ENCODE results near the gene RNF17. TPM values are rescaled to one million over a fixed set of nuclear protein-coding genes. Genes with fewer than 3 reads are reported as not detected.
"Not testable (repeated sequence)": the region's sequence is repeated elsewhere in the genome, so short reads cannot be mapped to it uniquely, and the experiment has no call there.

The RNF17 gene
- total RNA-seq, 1 donor from 2014 or later, result not detected

DNA sequence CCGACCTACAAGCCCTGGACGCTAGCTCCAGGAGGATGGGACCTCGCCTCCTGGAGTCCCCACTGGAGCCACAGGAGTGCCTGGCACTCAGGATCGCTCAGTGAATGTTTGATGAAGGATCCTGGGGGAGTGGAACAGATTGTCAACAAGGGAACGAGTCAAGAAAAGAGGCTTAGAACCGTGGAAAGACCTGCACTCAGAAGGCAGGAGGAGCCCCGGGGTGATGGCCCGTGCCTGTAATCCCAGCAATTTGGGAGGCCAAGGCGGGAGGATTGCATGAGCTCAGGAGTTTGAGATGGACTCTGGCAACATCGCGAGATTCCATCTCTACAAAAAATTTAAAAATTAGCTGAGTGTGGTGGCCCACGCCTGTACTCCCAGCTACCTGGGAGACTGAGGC is 44.8 kb upstream of the RNF17 start:
- DNase-seq (ENCODE audit: low spot score), result no peak

DNA sequence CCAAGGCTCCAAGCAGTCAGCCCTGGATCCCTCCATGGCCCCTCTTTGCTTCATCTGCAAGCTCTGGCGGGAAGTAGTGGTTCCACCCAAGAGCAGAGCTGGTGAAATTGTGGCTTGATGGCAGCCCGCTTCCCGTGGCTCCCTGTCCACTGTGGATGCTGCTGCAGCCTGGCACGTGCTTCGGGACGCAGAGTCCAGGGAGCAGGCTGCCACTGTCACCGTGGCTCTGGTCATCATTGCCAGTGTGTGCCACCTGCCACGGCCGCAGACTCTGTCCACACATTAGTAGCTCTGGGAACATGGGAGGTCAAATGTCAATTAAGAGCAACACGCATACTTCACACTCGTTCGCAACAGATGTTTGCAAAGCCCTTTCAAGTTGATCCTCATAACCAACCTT is 40.8 kb upstream of the RNF17 start:
- Mint-ChIP-seq H3K27me3 (ENCODE audit: unreplicated experiment) (peaks cover 2% of the 10 kb centered on the region), H3K27ac (ENCODE audit: unreplicated experiment) (no peak overlapping the region), H3K9me3 (ENCODE audit: unreplicated experiment) (no peaks in the 10 kb centered on the region), H3K4me3 (ENCODE audit: unreplicated experiment) (no peak overlapping the region), H3K36me3 (ENCODE audit: low read depth, unreplicated experiment) (no peaks in the 10 kb centered on the region), H3K4me1 (ENCODE audit: unreplicated experiment) (no peaks in the 10 kb centered on the region)
- TF ChIP-seq CTCF (IDR thresholded peaks at IDR 0.05; ENCODE audit: unreplicated experiment), result no peak
- no peak for DNase-seq (ENCODE audit: low spot score)

More for the DNA sequence above, 44.8 kb upstream of the RNF17 start:
- Mint-ChIP-seq H3K9me3 (ENCODE audit: unreplicated experiment) (no peaks in the 10 kb centered on the region), H3K4me3 (ENCODE audit: unreplicated experiment) (no peak overlapping the region), H3K27me3 (ENCODE audit: unreplicated experiment) (peaks cover 9% of the 10 kb centered on the region), H3K36me3 (ENCODE audit: low read depth, unreplicated experiment) (no peaks in the 10 kb centered on the region), H3K4me1 (ENCODE audit: unreplicated experiment) (peaks cover 7% of the 10 kb centered on the region), H3K27ac (ENCODE audit: unreplicated experiment) (no peak overlapping the region)
- TF ChIP-seq CTCF (IDR thresholded peaks at IDR 0.05; ENCODE audit: unreplicated experiment), result no peak

DNA sequence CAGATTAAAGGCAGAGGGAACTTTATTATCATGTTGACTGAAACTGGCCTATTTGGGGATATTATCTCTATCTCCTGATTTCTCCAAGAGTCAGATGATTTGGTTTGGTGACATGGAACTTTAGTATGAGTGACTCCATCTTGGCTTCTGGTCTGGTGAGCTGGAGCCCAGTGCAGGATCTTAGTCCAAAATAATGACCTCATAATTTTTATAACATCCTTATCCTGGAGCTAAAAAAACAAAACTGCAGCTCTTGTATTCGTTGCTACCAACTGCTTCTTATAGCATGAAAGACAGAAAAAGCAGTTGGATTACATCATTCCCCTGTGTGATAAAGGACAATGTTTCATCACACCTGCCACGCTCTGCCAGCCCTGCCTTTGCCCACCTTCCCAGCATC is 39.3 kb upstream of the RNF17 start:
- no peak for TF ChIP-seq CTCF (IDR thresholded peaks at IDR 0.05; ENCODE audit: unreplicated experiment)
- Mint-ChIP-seq H3K9me3 (ENCODE audit: unreplicated experiment) (no peaks in the 10 kb centered on the region), H3K36me3 (ENCODE audit: low read depth, unreplicated experiment) (no peaks in the 10 kb centered on the region), H3K27ac (ENCODE audit: unreplicated experiment) (no peak overlapping the region), H3K4me1 (ENCODE audit: unreplicated experiment) (no peaks in the 10 kb centered on the region), H3K27me3 (ENCODE audit: unreplicated experiment) (peaks cover 4% of the 10 kb centered on the region), H3K4me3 (ENCODE audit: unreplicated experiment) (no peak overlapping the region)
- no peak for DNase-seq (ENCODE audit: low spot score)

GRCh38 chr13:24725379-24725778 is 38.6 kb upstream of the RNF17 start:
- no peak for TF ChIP-seq CTCF (IDR thresholded peaks at IDR 0.05; ENCODE audit: unreplicated experiment)
- Mint-ChIP-seq H3K9me3 (ENCODE audit: unreplicated experiment) (no peaks in the 10 kb centered on the region), H3K27ac (ENCODE audit: unreplicated experiment) (no peak overlapping the region), H3K36me3 (ENCODE audit: low read depth, unreplicated experiment) (no peaks in the 10 kb centered on the region), H3K4me1 (ENCODE audit: unreplicated experiment) (no peaks in the 10 kb centered on the region), H3K4me3 (ENCODE audit: unreplicated experiment) (no peak overlapping the region), H3K27me3 (ENCODE audit: unreplicated experiment) (peaks cover 4% of the 10 kb centered on the region)
- DNase-seq (ENCODE audit: low spot score), result no peak

DNA sequence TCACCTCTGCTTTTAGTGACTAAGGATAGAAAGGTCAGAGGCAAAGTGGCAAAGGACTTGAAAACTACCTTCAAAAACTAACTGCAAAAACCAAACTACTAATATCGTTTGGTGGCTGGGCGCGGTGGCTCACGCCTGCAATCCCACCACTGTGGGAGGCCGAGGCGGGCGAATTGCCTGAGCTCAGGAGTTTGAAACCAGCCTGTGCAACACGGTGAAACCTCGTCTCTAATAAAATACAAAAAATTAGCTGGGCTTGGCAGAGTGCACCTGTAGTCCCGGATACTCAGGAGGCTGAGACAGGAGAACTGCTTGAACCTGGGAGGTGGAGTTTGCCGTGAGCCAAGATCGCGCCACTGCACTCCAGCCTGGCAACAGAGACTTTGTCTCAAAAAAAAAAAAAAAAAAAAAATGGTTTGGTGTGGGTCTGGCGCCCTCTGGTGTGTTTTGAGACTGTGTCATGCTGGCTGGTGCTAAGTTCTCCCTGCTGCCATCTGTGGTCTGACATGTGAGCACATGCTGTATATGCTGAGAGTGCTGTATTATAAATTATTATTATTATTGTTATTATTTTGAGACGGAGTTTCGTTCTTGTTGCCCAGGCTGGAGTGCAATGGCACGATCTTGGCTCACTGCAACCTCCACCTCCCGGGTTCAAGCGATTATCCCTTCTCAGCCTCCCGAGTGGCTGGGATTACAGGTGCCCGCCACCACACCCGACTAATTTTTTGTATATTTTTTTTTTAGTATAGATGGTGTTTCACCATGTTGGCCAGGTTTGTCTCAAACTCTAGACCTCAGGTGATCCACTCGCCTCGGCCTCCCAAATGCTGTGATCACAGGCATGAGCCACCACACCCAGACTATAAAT is 36.0 kb upstream of the RNF17 start:
- Mint-ChIP-seq H3K9me3 (ENCODE audit: unreplicated experiment) (no peaks in the 10 kb centered on the region), H3K27ac (ENCODE audit: unreplicated experiment) (no peak overlapping the region)

DNA sequence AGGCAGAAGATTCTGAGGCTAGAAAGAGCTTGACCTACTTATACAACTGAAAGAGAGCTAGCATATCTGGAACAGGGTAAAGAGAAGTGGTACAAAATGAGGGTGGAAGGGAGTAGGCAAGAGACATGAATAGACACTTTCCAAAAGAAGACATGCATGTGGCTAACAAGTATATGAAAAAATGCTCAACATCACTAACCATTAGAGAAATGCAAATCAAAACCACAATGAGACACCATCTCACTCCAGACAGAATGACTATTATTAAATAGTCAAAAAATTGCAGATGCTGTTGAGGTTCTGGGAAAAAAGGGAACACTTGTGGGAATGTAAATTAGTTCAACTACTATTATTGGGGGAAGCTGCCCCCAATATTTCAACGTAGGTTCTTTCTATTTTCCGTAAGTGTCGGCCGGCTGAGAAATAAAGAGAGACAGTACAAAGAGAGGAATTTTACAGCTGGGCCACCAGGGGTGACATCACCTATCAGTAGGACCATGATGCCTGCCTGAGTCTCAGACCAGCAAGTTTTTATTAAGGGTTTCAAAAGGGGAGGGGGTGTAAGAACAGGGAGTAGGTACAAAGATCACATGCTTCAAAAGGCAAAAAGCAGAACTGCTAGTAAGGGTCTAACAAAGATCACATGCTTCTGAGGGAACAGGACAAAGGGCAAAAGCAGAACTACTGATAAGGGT is 32.9 kb upstream of the RNF17 start:
- H3K9me3 Mint-ChIP-seq (ENCODE audit: unreplicated experiment); H3K4me3 Mint-ChIP-seq (ENCODE audit: unreplicated experiment); H3K36me3 Mint-ChIP-seq (ENCODE audit: low read depth, unreplicated experiment); H3K27ac Mint-ChIP-seq (ENCODE audit: unreplicated experiment); H3K27me3 Mint-ChIP-seq (ENCODE audit: unreplicated experiment); DNase-seq (ENCODE audit: low spot score); H3K4me1 Mint-ChIP-seq (ENCODE audit: unreplicated experiment): not testable (repeated sequence)

More for the DNA sequence above, 36.0 kb upstream of the RNF17 start:
- H3K27me3 Mint-ChIP-seq (ENCODE audit: unreplicated experiment), result peaks cover 4% of the 10 kb centered on the region
- DNase-seq (ENCODE audit: low spot score), result peak; percentile 65
- no peak overlapping the region for H3K4me3 Mint-ChIP-seq (ENCODE audit: unreplicated experiment)
- peak; percentile 82 for TF ChIP-seq CTCF (IDR thresholded peaks at IDR 0.05; ENCODE audit: unreplicated experiment)
- no peaks in the 10 kb centered on the region for H3K36me3 Mint-ChIP-seq (ENCODE audit: low read depth, unreplicated experiment)
- no peaks in the 10 kb centered on the region for H3K4me1 Mint-ChIP-seq (ENCODE audit: unreplicated experiment)

All from endothelial cell (in vitro differentiated cells).